ENCODE measurements around the gene CHRM5. TPM values are rescaled to one million over a fixed set of nuclear protein-coding genes. Genes with fewer than 3 reads are reported as not detected.

CHRM5 gene
- total RNA-seq, 1 experiment from 2014 or later: not detected

- Histone ChIP-seq H3K27ac (ENCODE audit: low read depth, low read length) (no peak overlapping the region), H3K79me2 (ENCODE audit: insufficient read depth, low read length) (peaks cover 2% of the 10 kb centered on the region; the same call in 1 of the 2 replicates), H4K20me1 (ENCODE audit: insufficient read depth) (no peaks in the 10 kb centered on the region), H3K27me3 (ENCODE audit: insufficient read depth, low read length) (no peaks in the 10 kb centered on the region), H3K9me3 (ENCODE audit: control insufficient read depth in 1 of 2, insufficient read depth in 1 of 2, low read depth in 1 of 2, low read length in 2 of 2) (peaks cover 0 to 7% of the 10 kb centered on the region in 2 experiments; a peak in 1 of 4 replicates), H3K36me3 (ENCODE audit: control insufficient read depth in 1 of 2, insufficient read depth in 2 of 2, low read length in 2 of 2) (no peaks in the 10 kb centered on the region), H3K9me2 (ENCODE audit: insufficient read depth) (no peaks in the 10 kb centered on the region), H3K4me2 (ENCODE audit: low read length) (no peak overlapping the region), H2AFZ (ENCODE audit: low read depth, low read length, poor library complexity, severe bottlenecking) (no peak overlapping the region), H3K4me3 (replicated peaks in 1 of 2; ENCODE audit: low read depth in 1 of 2, low read length in 2 of 2) (no peak overlapping the region), H3K9ac (ENCODE audit: low read length) (no peak overlapping the region), H3K4me1 (ENCODE audit: control insufficient read depth in 1 of 2, insufficient read depth in 2 of 2, low read length in 2 of 2) (peaks cover 3 to 13% of the 10 kb centered on the region in 2 experiments; a peak in 2 of 4 replicates)
- ChIA-PET CTCF (no interaction called here), POLR2A (no interaction called here), RAD21 (ENCODE audit: low non-redundant PET in 1 of 2, low total read pairs in 2 of 2, uncharacterized antibody in 2 of 2, unreplicated experiment in 2 of 2) (no interaction called here)
- no peak for DNase-seq (ENCODE audit: low read depth, low spot score)
- ATAC-seq: no peak
- intact Hi-C loops (cut with micrococcal nuclease): no loop called here
- TF ChIP-seq ZFX (IDR thresholded peaks at IDR 0.05) (no peak), POLR2A (IDR thresholded peaks at IDR 0.05; ENCODE audit: borderline replicate concordance, extremely low read depth, insufficient read depth, insufficient read length) (no peak), EGR1 (IDR thresholded peaks at IDR 0.05; ENCODE audit: low read depth) (no peak), EZH2 (IDR thresholded peaks at IDR 0.05) (no peak), POLR2AphosphoS5 (IDR thresholded peaks at IDR 0.05; ENCODE audit: low read depth, low read length) (no peak), ATF3 (IDR thresholded peaks at IDR 0.05) (no peak), ZBTB33 (IDR thresholded peaks at IDR 0.05; ENCODE audit: extremely low read depth, insufficient replicate concordance, low read length) (no peak), CTCF (IDR thresholded peaks at IDR 0.05 in 2 of 3, conservative IDR thresholded peaks at IDR 0.05 in 1 of 3; ENCODE audit: borderline replicate concordance in 1 of 3, insufficient read depth in 1 of 3, low read depth in 2 of 3, low read length in 2 of 3) (no peak), FOSL1 (IDR thresholded peaks at IDR 0.05; ENCODE audit: low read depth) (no peak), SP1 (IDR thresholded peaks at IDR 0.05; ENCODE audit: low read depth) (no peak), CEBPB (IDR thresholded peaks at IDR 0.05; ENCODE audit: low read depth) (no peak), JUND (IDR thresholded peaks at IDR 0.05) (no peak), SRF (IDR thresholded peaks at IDR 0.05; ENCODE audit: low read depth) (no peak), SIN3A (IDR thresholded peaks at IDR 0.05; ENCODE audit: low read depth) (no peak)
- TF ChIP-seq, protein P1, sequence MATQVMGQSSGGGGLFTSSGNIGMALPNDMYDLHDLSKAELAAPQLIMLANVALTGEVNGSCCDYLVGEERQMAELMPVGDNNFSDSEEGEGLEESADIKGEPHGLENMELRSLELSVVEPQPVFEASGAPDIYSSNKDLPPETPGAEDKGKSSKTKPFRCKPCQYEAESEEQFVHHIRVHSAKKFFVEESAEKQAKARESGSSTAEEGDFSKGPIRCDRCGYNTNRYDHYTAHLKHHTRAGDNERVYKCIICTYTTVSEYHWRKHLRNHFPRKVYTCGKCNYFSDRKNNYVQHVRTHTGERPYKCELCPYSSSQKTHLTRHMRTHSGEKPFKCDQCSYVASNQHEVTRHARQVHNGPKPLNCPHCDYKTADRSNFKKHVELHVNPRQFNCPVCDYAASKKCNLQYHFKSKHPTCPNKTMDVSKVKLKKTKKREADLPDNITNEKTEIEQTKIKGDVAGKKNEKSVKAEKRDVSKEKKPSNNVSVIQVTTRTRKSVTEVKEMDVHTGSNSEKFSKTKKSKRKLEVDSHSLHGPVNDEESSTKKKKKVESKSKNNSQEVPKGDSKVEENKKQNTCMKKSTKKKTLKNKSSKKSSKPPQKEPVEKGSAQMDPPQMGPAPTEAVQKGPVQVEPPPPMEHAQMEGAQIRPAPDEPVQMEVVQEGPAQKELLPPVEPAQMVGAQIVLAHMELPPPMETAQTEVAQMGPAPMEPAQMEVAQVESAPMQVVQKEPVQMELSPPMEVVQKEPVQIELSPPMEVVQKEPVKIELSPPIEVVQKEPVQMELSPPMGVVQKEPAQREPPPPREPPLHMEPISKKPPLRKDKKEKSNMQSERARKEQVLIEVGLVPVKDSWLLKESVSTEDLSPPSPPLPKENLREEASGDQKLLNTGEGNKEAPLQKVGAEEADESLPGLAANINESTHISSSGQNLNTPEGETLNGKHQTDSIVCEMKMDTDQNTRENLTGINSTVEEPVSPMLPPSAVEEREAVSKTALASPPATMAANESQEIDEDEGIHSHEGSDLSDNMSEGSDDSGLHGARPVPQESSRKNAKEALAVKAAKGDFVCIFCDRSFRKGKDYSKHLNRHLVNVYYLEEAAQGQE (IDR thresholded peaks at IDR 0.05; ENCODE audit: low read depth): no peak
- TF ChIP-seq, protein P2, sequence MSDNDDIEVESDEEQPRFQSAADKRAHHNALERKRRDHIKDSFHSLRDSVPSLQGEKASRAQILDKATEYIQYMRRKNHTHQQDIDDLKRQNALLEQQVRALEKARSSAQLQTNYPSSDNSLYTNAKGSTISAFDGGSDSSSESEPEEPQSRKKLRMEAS (IDR thresholded peaks at IDR 0.05): no peak
- BruUV-seq (replicated peaks): no TSS peak
These were observed 138.1 kb downstream of the CHRM5 start for GRCh38 chr15:34106423-34106822.
